ENCODE results near the gene SH3PXD2A.

The SH3PXD2A gene

DNA sequence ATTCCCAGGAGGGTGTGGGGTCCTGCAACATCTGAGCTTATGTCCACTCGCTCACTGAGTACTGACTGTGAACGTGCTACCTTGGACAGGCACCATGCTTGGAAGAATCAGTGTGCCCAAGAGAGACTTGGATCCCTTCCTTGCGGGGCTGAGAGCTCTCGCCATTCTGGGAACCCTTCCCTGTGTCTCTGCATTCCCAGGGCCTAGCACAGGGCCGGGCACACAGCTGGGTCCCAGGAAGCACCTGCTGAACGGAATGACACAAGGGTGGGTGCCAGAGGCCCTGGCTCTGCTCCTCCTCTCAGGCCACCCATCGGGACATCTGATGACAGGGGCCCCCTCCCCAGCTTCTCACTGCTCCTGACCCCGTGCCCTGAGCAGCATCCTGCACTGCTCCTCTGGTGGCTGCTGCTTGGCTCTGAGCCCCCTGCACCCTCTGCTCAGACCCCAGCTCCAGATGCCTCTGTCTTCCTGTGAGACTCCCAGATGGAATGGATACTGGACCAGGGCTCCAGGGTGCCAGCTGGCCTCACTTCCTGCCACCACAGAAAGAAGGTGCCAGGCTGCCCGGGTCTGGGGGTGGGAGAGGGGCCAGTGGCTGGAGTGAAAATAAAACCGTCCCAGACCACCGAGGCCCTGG is 232.3 kb downstream of the SH3PXD2A start:
- Mint-ChIP-seq H3K9me3 (no peaks in the 10 kb centered on the region), H3K27ac (no peak overlapping the region)
- ATAC-seq (replicated peaks) = no peak

DNA sequence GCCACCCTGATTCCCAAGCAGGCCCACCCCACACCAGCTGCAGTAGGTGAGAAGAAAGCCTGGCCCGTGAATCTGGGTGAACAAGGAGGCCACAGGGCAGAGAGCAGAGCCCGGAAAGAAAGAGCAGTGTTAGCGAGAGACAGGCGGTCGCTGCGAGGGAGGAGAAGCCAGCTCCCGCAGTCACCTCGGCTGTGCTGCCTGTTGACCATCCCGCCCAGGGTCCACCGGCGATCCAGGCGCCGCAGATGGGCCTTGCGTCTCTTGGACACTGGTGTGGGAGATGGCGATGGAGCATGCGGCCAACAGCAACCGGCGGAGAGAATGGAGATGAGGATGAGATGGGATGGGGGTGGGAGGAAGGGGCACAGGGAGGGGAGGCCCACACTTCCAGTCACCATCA is 233.1 kb downstream of the SH3PXD2A start:
- H3K27me3 Mint-ChIP-seq = no peaks in the 10 kb centered on the region
- H3K36me3 Mint-ChIP-seq = peaks cover 7 to 21% of the 10 kb centered on the region in 2 donors
- no peak overlapping the region for H3K27ac Mint-ChIP-seq

More for the DNA sequence above, 232.3 kb downstream of the SH3PXD2A start:
- DNase-seq = no peak
- Mint-ChIP-seq H3K4me1 (no peaks in the 10 kb centered on the region), H3K27me3 (no peaks in the 10 kb centered on the region), H3K4me3 (no peak overlapping the region), H3K36me3 (peaks cover 7 to 21% of the 10 kb centered on the region in 2 donors)

DNA sequence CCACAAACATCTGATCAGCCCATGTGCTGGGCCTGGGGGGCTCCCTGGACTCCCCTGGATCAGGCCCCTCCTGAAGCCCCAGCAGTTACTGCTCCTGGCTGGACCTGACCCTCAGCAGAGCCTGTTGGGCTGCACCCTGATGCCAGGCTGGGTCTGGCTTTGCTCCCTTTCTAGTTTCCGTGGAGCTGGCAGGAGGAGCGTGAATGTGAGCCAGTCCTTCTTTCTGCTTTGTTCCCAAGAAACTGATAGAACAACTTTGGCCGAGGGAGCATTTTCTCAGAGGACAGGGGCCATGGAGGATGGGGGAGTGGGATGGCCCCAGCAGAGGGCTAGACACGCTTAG is 233.6 kb downstream of the SH3PXD2A start:
- H3K36me3 Mint-ChIP-seq = peaks cover 10 to 20% of the 10 kb centered on the region in 2 donors
- H3K27ac Mint-ChIP-seq = no peak overlapping the region

More for the DNA sequence above, 233.1 kb downstream of the SH3PXD2A start:
- H3K4me3 Mint-ChIP-seq = no peak overlapping the region
- no peaks in the 10 kb centered on the region for H3K9me3 Mint-ChIP-seq
- ATAC-seq (replicated peaks) (no peak), DNase-seq (no peak)
- H3K4me1 Mint-ChIP-seq = no peaks in the 10 kb centered on the region

DNA sequence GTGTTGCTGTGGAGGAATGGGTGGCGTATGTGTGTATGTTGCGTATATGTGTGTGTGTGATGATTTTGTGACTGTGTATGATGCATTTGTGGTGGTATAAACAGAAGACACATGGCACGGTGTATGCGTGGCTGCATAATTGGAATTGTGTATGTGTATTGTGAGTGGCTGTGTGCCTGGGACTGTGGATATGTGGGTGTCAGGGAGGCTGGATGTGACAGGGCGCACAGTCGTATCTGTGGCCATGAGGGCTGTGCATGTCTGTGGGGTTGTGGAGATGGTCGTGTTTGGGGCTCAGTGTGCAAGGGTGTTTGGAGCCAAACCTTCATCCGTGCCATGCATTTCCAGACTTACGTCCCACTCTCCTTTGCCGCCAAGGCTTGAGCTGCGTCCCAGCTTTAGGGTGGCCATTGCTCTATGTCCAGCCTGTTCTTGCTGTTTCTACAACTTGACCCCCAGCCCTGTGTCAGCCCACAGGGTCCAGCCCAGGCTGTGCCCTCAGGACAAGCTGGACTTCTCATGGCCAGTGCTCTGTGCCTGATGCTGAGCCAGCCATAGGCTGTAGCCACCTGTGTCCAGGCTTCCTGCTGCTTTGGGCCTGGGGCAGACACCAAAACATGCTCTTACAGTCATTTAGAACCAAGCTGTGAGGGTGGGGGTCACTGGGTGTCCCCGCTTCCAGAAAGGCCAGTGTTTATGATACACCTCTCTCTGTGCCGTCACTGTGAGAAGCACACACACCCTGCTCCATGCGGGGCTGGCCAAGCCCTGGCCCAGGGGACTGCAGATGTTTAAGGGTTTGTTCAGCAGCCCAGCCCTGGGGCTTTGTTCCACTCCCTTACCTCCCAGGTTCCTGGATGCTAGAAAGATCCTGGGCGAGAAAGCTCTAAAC is 234.2 kb downstream of the SH3PXD2A start:
- ATAC-seq (replicated peaks) = no peak
- DNase-seq = no peak
- Mint-ChIP-seq H3K27ac (no peak overlapping the region), H3K9me3 (no peaks in the 10 kb centered on the region), H3K36me3 (peaks cover 10 to 17% of the 10 kb centered on the region in 2 donors), H3K4me3 (no peak overlapping the region), H3K4me1 (no peaks in the 10 kb centered on the region), H3K27me3 (no peaks in the 10 kb centered on the region)

More for the DNA sequence above, 233.6 kb downstream of the SH3PXD2A start:
- no peaks in the 10 kb centered on the region for H3K27me3 Mint-ChIP-seq
- no peak for DNase-seq
- H3K4me1 Mint-ChIP-seq = no peaks in the 10 kb centered on the region
- no peak overlapping the region for H3K4me3 Mint-ChIP-seq
- no peaks in the 10 kb centered on the region for H3K9me3 Mint-ChIP-seq
- ATAC-seq (replicated peaks) = no peak

DNA sequence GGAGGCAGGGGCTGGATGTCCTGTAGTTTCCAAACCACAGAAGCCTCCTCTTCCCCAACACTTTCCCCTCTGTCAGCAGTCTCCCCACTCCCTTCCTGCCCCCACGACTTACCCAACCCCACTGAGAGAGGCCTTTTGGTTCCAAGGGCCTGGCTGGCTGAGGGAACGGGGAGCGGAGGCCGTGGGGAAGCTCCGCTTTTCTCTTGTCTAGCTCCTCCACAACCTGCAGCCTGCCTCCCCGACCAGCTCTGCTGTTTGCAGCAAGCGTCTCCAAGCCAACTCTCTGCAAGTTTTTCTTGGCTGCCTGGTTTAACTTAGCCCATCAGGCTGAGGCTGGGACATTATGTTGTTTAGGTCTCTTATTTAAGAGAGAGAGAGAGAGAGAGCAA is 235.0 kb downstream of the SH3PXD2A start:
- no peak overlapping the region for H3K27ac Mint-ChIP-seq
- ATAC-seq (replicated peaks) (no peak), DNase-seq (no peak)
- H3K4me1 Mint-ChIP-seq = no peaks in the 10 kb centered on the region
- no peaks in the 10 kb centered on the region for H3K9me3 Mint-ChIP-seq
- peaks cover 7 to 12% of the 10 kb centered on the region in 2 donors for H3K36me3 Mint-ChIP-seq
- no peaks in the 10 kb centered on the region for H3K27me3 Mint-ChIP-seq
- H3K4me3 Mint-ChIP-seq = no peak overlapping the region

DNA sequence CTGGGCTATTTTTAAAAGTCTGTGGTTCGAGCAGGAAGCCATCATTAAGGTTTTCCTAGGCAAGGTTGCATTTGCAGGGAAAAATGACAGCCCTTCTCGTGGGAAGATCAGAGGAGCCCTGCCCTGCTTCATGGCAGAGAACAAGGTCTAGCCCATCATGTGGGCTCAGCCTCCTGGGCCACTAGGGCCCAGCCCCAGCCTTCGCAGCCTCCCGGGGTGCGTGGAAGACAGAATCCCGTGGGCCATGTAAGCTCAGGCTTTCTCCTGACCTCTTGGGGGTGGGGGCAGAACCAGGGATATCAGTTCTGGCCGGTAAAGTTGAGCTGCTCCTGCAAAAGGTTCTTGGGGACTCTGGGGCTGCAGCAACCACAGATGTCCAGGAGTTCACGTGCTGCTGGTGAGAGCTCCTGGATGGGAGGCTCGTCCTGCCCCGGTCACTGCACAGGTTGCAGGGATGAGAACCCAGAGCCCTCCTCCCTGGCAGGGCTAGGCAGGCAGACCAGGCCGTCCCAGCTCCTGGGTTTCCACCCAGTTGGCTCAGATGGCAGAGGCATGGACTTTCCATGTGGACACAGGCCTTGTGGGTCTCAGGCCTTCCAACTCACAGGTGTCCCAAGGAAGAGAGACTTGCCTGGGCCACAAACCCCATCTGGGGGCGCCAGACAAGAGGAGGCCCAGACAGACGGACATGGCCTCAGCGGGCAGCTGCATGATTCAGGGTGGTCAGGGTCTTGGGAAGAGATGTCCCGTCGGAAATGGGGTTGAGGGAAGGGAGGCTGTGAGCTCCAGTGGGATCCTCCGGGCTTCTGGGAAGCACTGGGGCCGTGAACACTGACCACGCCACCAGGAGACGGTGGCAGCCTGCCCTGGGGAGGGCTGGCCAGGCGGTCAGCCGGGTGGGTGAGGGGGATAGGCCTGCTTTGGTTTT is 235.7 kb downstream of the SH3PXD2A start:
- Mint-ChIP-seq H3K27me3 (no peaks in the 10 kb centered on the region), H3K4me3 (no peak overlapping the region), H3K36me3 (peaks cover 7 to 14% of the 10 kb centered on the region in 2 donors), H3K4me1 (peaks cover 0 to 2% of the 10 kb centered on the region in 2 donors), H3K9me3 (no peaks in the 10 kb centered on the region), H3K27ac (no peak overlapping the region)
- DNase-seq (no peak), ATAC-seq (replicated peaks) (no peak)

DNA sequence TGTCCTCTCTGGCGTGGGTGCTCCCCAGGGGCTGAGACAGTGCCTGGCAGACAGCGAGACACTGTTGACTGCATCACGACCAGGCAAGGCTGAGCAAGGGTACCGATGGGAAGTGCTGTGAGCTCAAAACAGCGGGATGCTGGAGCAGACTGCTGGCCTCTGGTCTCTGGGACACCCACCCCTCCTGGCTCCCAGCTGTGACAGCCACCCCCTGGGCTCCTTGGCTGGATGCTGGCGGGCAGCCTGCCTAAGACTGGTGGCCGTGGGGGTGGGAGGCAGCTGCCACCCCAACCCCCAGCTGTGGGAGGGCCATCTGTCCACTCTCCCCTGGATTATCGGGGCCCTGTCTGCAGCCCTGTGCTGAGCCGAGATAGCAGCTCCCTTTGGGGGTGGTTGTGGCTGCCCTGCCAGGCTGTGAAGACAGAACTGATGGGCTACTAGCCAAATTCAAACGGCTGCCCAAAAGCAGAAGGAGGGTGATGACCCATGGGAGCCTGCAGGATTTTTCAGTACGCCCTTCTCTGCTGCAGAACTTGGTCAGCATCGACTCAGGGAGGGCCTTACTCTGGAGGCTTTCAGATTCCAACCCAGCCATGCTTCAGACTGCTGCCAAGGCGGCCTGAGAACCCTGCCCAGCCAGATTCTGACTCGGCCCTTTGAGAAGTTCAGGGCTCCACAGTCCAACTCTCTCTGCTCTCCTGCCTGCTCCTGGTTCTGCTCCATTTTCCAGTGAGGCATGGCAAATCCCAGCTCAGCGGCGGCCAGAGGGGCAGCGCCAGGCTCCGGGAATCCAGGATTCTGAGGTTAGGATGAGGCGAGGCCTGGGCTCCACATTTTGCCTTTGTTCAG is 236.6 kb downstream of the SH3PXD2A start:
- no peaks in the 10 kb centered on the region for H3K9me3 Mint-ChIP-seq
- H3K27me3 Mint-ChIP-seq = no peaks in the 10 kb centered on the region
- no peak overlapping the region for H3K27ac Mint-ChIP-seq
- H3K4me1 Mint-ChIP-seq = peaks cover 0 to 3% of the 10 kb centered on the region in 2 donors
- H3K36me3 Mint-ChIP-seq = peaks cover 7 to 19% of the 10 kb centered on the region in 2 donors
- DNase-seq = no peak
- no peak for ATAC-seq (replicated peaks)
- no peak overlapping the region for H3K4me3 Mint-ChIP-seq

DNA sequence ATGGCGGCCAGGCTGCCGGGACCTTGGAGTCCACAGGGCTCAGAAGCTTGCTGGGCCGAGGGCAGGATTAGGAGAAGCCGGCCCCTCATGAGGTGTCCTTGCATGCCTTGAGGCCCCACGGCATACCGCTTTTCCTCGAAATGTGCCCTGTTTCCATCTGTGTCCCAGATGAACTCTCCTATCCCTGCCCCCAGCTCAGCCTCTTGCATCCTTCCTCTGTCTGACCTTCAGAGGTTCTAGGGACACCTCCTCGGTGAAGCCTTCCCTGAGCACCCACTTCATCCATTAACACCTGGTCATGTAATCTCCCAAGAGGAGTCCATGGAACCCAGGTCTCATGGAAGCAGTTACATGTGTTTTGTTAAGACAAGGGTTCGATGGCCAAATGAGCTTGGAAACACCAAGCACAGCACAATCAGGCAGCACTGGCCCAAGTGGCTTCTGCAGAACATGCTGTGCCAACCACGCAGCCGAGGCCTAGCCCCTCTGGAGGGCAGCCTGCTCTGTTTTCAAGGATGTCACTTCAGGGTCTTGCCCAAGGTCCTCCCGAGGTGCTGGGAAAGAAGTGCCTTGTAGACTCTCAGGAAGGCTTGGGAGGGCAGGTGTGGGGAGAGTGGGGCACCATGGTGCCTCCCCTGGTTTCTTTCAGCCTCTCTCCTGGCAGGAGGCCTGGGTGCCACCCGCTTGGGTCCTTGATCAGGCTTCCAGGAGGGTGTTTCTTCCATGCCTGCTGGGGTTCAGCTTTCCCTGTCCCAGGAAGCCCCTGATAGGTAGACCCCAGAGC is 237.6 kb downstream of the SH3PXD2A start:
- no peaks in the 10 kb centered on the region for H3K9me3 Mint-ChIP-seq
- peaks cover 7 to 23% of the 10 kb centered on the region in 2 donors for H3K36me3 Mint-ChIP-seq
- no peak for DNase-seq
- ATAC-seq (replicated peaks) = no peak
- H3K27ac Mint-ChIP-seq = peak overlapping the region; percentile 21
- no peak overlapping the region for H3K4me3 Mint-ChIP-seq
- no peaks in the 10 kb centered on the region for H3K27me3 Mint-ChIP-seq
- H3K4me1 Mint-ChIP-seq = peaks cover 0 to 3% of the 10 kb centered on the region in 2 donors

DNA sequence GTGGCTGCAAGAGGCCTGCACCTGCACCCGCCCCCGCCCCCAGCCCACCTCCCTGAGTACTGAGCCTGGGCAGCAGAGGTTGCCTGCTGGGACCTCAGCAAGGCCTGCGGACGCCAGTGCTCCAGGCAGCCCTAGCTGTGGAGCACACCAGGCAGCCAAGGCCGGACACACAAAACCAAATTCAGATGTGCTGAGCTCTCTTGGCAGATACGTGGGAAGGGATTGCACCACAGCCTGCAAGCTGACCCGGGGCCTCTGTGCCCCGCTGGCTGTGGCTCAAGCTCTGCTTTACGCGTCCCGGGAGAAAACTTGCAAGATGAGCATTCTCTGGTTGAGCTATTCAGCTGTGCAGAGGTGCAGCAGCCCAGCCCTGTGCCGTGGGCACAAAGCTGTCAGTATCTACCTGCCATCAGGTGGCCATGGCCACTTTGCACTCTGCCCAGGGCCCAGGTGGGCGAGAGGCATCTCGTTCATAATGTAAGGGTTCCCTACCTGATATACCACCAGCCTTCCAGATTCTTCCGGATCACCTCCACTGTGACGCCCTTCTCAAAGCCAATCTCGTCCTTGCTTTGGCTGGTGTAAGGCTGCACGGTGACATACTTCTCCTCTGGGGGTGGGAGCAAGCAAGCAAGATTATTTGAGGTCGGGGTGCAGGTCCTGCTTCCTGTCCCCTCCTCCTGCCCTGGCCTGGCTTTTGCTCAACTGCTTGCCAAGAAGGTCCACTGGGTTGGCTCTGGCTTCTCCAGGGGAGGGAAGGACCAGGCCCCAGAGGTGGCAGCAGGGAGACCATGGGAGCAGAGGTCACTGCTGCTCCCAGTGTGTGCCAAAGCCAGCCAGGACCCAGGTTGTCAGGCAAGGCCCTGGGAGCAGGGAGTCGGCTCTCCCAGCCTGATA is 238.4 kb downstream of the SH3PXD2A start:
- H3K27ac Mint-ChIP-seq = no peak overlapping the region
- H3K4me3 Mint-ChIP-seq = no peak overlapping the region
- ATAC-seq (replicated peaks) = no peak
- no peaks in the 10 kb centered on the region for H3K27me3 Mint-ChIP-seq
- no peaks in the 10 kb centered on the region for H3K9me3 Mint-ChIP-seq
- peaks cover 0 to 3% of the 10 kb centered on the region in 2 donors for H3K4me1 Mint-ChIP-seq
- H3K36me3 Mint-ChIP-seq = peaks cover 5 to 19% of the 10 kb centered on the region in 2 donors
- DNase-seq = no peak

DNA sequence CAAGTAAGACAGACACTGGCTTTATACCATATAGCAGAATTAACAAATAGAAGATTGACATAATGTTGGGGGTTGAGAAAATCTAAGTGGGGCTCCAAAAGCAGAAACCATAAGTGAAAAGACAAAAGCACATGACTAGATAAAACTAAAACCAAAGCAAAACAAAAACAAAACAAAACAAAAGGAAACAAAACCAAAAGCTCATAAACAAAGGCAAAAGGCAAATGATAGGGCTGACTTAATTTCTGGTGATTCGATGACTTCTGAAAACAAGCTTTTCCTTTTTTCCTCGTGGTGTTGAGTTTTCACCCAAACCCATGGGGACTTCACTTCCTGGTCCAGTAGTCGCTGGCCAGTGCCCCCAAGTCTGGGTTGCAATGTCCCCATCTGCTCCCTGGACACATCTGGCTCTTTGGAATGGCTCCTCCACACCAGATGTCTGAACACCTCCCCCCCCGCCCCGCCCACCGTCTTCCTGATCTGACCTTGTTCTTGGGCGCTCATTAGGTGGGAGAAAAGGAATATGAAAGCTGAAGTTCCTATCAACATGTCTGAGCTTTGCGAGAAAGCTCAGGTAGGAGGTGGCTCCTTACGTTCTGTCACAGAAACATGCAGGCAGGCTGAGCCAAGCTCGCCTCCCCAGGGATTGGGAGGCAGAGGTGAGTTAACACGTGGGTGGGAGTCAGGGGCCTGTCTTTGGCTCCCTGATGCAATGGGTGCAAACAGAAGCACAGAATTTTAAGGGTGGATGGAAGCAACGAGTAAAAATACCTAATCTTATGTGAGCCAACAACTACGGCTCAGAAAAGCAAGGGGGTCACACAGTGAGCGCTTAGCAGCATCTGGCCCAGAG is 240.8 kb downstream of the SH3PXD2A start:
- ATAC-seq (replicated peaks) (no peak), DNase-seq (no peak)
- Mint-ChIP-seq H3K9me3 (no peaks in the 10 kb centered on the region), H3K27me3 (no peaks in the 10 kb centered on the region), H3K4me3 (no peak overlapping the region), H3K36me3 (peaks cover 9 to 14% of the 10 kb centered on the region in 2 donors), H3K27ac (peak overlapping the region; percentile 56), H3K4me1 (peaks cover 0 to 3% of the 10 kb centered on the region in 2 donors)

DNA sequence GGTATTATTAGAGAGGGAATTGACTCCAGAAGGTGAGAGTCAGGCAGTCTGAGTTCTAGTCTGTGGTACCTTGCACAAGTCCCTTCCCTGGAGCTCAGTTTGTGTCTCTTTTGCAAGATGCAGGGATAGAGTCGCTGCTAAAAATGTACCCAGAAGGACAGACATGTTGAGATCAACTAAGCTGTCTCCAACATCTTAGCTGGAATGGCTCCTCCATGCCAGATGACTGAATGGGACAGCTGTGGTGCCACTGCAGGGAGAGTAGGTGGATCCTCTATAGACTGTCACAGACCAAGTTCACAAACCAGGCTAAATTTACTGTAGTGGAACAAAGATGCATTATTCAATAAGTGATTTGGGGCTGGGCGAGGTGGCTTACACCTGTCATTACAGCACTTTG is 241.8 kb downstream of the SH3PXD2A start:
- no peaks in the 10 kb centered on the region for H3K27me3 Mint-ChIP-seq
- H3K27ac Mint-ChIP-seq = no peak overlapping the region
- H3K36me3 Mint-ChIP-seq = peaks cover 9 to 14% of the 10 kb centered on the region in 2 donors
- no peaks in the 10 kb centered on the region for H3K9me3 Mint-ChIP-seq
- peaks cover 0 to 3% of the 10 kb centered on the region in 2 donors for H3K4me1 Mint-ChIP-seq
- ATAC-seq (replicated peaks) = no peak
- H3K4me3 Mint-ChIP-seq = no peak overlapping the region
- no peak for DNase-seq

Data from stimulated activated naive B cell treated with anti-CD40 and anti-IgM and Interleukin-4, amounts not matched to agents 10 μg/mL and 1 μg/mL and 100 μg/mL, for 72 hours (primary cell).